Ramos (cell line): ENCODE data around the gene NPAS1.

Experiments
- in situ Hi-C: fragments of 300-500 bp; cut with MboI; formaldehyde crosslinking; loops from one replicate; pipeline ENCODE4 v1.14.3; 2022; ENCODE audit warnings: low sequenced_read_pairs; ENCODE audit not compliant: unreplicated experiment

Gene NPAS1, protein sequence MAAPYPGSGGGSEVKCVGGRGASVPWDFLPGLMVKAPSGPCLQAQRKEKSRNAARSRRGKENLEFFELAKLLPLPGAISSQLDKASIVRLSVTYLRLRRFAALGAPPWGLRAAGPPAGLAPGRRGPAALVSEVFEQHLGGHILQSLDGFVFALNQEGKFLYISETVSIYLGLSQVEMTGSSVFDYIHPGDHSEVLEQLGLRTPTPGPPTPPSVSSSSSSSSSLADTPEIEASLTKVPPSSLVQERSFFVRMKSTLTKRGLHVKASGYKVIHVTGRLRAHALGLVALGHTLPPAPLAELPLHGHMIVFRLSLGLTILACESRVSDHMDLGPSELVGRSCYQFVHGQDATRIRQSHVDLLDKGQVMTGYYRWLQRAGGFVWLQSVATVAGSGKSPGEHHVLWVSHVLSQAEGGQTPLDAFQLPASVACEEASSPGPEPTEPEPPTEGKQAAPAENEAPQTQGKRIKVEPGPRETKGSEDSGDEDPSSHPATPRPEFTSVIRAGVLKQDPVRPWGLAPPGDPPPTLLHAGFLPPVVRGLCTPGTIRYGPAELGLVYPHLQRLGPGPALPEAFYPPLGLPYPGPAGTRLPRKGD

DNA sequence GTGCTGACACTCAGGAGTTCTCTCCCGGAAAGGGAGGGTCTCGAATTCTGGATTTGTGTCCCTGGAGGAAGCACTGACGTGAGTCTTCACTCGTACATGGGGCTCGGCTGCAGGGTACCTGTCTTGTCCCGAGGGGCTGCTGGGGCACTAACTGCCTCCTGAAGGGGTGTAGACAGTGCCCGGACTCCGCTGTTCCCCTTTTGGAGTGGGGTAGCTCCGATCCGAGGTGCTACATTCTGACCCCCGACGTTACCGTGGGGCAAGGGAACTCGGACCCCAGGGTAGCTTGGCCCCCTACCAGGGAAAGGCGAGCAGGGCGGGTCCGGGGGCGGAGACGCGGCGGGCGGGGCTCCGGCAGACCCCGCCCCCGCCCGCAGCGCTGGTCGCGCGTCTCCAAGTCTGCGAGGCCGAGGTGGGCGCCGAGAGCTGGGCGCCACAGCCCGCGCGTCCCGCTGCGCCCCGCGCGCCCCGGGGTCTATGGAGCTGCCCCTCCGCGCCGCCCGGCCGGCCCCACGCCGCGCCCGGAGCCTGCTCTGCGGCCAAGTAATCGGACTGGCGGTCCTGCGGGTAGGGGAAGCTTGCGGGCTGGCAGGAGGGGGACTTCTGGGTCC, at the start of gene NPAS1:
NPAS1 (plus strand) TSS at position 407 of the 611 bp plus-strand sequence. CDS start 1,211 bp downstream, outside the sequence.
- in situ Hi-C loops, result loop anchor here (10.0 kb wide), 1 partner anchor 105 kb away; no protein-coding TSS in a partner anchor

DNA sequence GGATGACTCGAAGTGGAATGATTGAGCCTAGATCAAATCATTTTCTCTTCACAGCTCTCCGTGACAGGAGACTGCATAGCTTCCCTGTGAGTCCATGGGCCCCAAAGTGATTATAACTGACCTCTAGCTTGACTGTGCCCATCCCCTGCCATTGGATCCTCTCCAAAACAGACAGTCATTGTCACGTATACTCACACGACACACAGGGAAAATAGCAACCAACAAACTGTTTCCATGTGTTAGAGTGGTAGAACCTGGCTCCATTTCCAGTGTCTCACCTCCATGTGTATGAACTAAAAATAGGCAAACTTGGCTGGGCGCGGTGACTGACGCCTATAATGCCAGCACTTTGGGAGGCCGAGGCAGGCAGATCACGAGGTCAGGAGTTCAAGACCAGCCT, 48.8 kb upstream of the NPAS1 start:
- in situ Hi-C loops, result no loop called here

DNA sequence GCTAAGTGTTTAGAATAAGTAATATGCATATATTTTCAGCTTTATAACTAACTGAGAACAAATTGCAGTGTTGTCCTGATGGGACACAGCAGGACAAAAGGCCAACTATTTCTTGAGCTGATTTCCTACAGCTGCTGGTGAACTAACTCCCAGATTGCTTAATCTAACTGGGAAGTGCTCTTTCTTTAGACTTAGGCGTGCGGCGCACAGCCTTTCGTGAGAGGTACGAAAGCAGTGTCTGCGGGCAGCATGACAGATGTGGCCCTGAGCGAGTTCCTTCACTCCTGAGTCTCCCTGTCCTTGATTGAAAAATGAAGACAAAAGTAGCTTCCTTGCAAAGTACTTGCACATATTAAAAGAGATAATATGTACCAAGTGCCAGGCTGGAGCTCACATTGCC, 47.3 kb upstream of the NPAS1 start:
- in situ Hi-C loops, result no loop called here

DNA sequence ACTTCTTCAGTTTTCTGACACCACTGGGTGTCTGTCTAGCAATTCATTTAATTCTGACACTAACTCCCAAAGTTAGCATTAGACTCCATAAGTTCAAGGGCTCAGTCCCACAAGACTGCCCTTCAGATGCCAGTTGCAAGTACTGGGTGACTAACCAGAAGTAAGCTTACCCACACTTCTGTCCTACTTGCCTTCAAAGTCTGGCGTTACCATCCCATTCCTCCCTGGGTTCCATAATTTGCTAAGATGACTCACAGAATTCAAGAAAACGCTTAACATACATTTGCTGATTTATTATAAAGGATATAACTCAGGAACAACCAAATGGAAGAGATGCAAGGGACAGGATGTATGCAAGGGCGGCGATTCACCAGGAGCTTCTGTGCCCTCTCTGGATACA, 45.5 kb upstream of the NPAS1 start:
- in situ Hi-C loops, result no loop called here

DNA sequence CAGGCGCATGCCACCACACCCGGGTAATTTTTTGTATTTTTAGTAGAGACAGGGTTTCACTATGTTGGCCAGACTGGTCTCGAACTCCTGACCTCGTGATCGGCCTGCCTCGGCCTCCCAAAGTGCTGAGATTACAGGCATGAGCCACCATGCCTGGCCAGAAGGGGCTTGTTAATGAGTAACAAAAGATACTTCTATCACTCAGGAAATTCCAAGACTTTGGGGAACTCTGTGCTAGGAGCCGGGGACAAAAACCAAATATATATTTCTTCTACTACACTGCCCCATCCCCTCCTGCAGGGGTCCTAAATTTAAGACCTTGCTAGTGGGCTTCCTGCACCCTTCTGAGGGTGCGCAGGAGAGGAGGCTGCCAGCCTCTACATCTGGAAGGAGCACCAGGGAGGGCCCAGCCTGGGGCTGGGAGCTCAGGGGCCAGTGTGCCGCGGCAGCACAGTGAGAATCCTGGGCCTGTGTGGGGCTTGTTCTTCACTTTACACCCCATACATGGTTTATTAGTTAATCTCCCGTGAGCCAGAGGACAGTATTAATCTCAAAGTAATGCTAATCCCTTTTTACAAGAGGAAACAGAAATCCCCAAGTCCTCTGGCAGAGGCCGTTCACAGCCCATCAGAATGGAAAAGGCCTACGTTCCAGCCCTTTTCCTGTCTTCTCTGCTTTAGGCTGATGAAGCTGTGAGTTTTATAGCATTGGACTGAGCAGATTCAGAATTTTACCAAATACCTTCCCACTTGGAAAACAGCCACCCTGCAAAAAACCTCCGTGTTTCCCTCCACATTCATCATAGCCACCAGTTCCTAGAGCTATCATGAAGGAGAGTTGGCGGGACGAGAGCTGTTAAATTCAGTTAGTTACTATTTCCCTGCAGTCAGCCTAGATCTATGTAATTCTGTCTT, 44.4 kb upstream of the NPAS1 start:
- in situ Hi-C loops, result no loop called here

DNA sequence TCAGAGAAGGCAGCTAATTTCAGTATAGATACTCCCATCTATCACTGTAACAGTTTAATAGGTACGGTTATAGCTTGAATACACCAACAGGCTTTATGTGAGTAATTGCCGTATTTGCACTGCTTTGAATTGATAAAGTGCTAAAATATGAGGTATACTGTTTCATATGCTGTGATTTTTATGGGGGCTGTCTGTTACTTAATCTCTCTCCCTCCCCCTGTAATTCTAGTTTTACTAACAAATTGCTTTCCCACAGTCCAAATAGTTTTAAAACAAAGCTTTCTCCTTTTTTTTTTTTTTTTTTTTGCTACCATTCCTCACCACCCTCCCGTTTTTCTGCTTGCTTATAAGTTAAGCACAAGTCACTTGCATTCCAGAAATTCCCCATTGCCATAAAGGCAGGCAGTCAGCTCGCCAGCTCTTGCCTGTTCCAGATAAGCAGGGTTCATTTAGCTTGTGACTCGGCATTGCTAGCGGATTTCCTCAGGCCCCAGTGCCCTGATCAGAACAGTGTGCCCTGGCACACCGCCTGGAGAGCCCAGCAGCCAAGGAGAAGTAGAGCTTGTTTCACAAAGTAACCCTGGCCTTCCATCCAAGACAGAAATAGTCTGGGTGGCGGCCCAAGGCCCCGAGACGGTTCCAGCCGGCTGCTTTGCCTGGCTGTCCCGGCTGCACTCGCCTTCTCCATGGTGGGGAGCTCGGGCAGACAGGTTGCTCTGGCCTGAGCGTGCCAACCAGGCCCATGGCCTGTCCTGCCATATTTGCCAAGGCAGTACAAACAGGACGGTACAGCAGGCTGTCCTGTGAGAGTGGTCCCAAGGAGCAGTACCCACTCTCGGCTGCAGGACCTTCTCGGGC, 43.5 kb upstream of the NPAS1 start:
- in situ Hi-C loops, result no loop called here

DNA sequence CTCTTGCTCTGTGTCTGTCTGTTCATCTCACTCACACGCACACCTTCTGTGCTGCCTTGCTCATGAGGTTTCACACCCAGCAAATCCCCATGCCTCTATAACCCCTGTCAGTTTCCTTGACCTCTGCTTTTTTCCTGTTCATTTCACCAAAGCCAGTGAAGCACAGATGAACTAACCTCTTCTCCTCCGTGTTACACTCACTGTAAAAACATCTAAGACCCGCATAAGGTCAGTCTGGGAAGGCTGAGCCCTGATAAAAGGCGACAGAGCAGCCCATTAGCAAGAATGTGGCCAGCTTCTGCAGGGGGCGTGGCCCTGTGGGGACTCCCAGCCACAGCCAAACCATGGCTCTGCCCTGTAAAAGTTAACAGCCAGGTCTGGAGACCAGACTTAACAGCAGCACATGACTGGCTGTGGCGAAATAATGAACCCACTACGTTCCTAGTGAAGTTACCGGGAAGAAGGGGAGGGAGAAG, 42.8 kb upstream of the NPAS1 start:
- in situ Hi-C loops, result no loop called here

DNA sequence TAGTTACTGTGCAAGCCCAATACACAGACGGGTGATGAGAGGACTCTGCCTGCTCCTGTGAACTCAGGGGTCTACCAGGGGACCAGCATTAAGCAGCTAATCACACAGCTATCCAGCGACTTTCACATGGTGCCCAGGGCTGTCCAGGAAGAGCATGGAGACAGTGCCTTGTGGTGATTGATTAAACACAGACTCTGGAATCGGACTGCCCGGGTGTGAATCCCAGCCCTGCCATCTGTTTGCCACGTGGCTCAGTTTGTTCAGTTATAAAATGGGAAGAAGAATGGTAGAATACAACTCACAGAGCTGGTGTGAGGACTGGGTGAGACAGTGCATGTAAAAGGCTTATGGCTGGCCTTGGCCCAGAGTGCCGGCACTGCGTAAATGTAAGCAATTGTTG, 42.1 kb upstream of the NPAS1 start:
- in situ Hi-C loops, result no loop called here

DNA sequence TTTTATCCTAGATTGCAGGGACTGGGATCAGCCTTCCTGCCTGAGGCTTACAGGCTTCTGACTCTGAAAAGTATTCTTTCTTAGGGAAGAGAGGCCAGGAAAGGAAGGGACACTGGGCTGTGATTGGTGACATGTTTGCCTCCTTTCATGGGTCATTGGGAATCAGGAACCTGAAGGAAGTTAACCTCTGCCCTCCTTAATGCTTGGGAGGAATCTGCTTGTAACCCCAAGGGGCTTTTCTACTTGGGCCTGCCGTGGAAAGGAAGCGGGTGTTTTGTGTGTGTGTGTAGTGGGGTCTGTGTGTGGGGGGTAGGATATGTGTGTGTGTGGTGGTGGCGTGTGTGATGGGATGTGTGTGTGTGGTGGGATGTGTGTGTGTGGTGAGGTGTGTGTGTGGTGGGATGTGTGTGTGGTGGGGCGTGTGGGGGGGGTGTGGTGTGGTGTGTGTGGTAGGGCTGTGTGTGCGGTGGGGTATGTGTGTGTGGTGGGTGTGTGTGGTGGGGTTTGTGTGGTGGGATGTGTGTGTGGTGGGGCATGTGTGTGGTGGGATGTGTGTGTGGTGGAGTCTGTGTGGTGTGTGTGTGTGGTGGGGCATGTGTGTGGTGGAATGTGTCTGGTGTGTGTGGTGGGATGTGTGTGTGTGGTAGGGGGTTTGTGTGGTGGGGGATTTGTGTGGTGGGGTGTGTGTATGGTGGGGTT, 41.3 kb upstream of the NPAS1 start:
- in situ Hi-C loops, result no loop called here

DNA sequence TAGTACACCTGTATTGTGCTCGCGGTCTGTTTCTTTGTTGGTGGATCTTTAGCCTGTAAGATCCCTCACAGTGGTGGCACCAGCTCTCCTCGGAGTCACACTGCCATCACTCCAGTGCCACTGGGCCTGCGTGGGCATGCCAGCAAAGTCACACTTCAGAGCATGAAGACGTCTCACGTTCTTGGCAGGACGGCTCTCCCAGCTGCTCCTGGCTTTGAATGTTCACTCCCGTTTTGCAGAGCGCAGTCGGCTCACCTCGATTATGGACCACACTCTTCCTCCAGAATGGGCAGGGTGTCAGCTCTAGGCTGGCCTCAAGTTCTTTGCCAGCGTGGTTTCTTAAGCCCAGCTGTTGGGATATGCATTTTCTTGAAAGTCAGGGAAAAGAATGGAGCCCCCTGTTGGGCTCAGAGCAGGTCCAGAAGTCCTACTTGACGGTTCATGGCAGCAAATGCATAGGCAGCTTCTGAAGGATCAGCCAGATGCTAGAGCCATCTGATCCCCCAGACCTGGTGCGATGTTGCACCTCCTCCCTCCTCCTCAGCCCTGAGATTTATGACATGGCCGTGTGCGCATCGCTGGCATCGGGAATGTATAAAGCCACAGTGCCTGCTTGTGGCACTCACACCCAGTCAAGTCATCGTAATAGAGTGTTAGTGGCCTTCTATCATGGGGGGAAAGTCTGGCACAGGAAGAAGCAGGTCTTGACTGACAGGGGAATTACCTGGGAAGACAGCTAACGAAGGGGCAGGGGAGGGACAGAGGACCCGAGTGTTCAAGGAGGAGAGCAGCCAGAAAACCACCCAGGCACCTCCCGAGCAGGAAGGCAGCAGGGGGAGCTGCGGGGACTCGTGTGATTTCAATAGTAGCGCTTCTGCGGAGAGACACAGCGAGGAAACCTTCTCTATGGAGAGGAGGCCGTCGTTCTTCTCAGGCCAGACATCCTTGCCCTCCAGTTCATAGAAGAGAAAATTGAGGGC, 40.2 kb upstream of the NPAS1 start:
- in situ Hi-C loops, result no loop called here

DNA sequence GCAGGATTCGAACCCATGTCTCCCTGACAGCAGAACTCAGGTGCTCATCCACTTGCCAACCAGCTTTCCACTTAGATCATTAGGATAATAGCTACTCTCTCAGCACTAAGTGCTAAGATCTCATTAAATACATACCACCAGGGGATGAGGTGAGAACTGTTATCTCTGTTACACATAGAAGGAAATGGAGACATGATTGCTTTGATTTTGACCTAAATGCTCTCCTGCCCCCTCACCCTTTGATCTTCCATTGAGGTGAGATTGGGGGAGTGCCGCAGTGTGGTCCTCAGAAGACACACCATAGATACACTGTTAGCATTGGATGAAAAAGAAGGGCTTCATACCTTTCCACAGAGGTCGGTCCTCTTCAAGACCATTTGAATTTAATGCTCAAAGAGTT, 38.9 kb upstream of the NPAS1 start:
- in situ Hi-C loops, result no loop called here

DNA sequence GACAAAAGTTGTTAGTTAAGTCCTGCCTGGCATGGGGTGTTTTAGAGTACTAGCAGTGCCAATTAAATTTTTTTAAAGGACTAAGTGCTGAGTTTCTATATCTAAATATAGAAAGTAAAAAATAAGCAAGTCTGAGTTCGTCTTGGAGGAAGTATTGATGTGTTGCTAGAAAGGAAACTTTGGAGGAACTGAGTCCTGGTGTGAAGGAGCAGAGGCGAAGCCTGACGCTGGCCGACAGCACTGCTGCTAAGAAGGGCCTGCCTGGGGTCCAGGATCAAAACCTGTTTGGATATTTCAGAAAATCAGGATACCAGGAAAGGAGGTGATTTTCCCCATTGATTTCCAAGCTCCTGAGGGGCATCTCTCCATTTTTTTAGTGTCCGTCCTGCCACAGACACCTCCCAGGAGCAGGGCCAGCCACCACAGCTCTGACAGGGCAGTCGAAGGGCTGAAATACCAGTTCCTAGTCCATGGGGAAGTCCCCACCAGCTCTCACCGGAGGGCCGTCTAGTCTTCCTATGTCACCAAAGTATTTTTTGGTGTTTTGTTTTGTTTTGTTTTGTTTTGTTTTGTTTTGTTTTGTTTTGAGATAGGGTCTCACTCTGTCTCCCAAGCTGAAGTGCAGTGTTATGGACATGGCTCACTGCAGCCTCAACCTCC, 38.2 kb upstream of the NPAS1 start:
- in situ Hi-C loops, result no loop called here

DNA sequence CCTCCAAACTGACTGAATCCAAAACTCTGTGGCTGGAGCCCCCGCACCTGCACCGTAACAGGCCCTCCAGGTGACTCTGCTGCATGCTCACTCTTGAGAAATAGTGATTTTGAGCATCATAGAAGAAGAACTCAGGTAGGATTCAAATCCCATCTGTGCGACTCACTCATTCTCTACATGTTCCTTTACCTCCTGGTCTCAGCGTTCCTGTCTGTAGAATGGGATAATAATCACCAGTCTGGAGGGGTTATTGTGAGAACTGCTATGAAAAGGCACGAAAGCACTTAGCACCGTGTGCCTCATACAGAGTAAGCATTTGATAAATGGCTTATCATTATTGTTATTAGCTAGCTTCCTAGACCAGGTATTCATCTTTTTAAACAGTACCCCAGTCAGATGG, 36.5 kb upstream of the NPAS1 start:
- in situ Hi-C loops, result no loop called here

DNA sequence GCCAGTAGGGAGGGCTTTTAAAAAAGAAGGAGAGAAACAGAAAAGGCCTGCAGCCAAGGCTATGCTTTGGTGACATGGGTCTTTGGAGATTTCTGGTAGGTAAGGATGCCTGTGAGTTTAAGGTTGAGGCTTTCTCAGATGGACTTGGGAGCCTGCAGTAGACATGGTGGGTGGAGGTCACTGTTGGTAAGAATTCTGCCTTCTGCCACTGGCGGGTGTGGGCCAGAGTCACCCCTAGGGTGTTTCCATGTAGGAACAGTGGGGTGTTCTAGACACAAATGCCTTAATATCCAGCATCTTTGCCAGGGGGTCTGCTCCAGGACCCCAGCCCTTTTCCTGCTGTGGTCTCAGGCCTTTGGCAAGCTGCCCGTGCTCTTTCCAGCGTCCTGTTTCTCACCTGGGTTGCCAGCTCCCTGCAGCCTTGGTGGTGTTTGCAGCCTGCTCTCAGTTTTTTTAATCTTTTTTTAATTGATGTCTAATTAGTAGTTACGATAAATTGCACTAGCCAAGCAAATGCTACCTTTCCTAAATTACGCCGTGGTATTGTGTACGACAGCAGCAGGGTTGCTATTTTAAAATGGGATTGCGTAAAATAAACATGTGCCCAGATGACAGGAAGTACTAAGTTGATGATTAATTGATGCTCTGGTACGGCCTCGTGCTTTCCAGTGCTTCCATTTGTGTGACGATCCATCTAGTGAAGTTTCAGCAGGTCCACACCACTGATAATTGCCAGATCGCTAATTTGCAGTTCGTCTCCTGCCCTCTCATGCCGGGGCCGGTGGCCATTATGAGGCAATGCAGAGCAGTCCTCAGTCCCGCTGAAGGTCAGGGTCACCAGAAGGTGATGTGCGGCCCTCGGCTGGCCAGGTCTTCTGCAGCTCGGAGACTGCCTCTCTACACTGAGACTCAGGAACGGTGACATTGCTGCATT, 35.3 kb upstream of the NPAS1 start:
- in situ Hi-C loops, result no loop called here

DNA sequence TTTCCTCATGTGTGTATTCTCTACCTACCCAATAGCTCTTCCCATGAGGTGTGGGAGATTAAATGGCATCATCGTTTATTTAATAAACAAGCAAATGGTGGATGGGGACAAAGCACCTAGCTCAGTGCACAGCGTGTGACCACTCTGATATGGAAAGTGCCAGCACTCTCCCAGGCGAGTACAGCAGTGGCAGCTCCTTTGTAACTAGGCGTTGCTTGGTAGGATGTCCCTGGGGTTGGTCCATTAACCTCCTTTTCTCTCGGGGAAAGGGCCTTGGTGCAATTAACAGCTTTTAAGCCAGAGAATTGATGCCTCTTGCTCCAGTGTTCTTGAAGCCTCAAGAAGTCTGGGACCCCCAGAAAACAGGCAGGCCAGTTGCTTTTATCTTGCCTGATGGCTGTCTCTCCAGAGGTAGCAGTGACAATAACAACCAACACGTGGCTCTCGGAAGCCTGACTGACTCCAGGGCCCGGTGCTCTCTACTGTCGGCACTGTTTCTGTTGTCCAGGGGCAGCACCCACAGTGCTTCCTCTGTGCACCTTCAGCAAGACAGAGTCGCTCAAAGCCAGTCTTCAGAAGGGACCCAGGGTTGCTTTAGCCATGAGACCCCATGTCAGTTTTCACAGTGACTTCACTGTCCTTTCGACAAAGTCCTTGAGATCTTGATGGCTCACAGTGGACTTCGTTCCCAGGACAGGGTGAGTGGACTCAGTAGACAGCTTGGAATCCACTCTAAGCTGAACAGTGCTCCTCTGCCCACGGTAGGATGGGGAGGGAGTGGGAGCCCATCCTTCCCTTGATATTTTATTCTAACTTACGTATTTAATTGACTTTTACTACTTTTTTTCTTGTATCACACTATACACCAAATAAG, 33.9 kb upstream of the NPAS1 start:
- in situ Hi-C loops, result no loop called here
